Measurements from ENCODE around the gene FEM1A. TPM values are rescaled to one million over a fixed set of nuclear protein-coding genes. Genes with fewer than 3 reads are reported as not detected.

Gene FEM1A
- total and polyA plus RNA-seq, 2 of the 13 experiments (the other 11 are each of a cell fraction or from before 2014, with no cell fraction given), result 3.2 to 10.8 TPM

- TF ChIP-seq ZNF441 (CRISPR knock-in tag; IDR thresholded peaks at IDR 0.05; ENCODE audit: borderline replicate concordance), result peak; percentile 44; the same call in 1 of the 2 replicates
- 0 out of 2 replicates have a peak, but pooled peaks have one; percentile 60 for TF ChIP-seq KDM2A (CRISPR knock-in tag; IDR thresholded peaks at IDR 0.05; ENCODE audit: borderline replicate concordance, low read depth)
- peak; percentile 96 for TF ChIP-seq CTCF (CRISPR knock-in tag; IDR thresholded peaks at IDR 0.05)
- peak; percentile 69; the same call in 1 of the 2 replicates for TF ChIP-seq ATF7-NPFF (CRISPR knock-in tag; IDR thresholded peaks at IDR 0.05; ENCODE audit: low read depth)
- peak; percentile 1 for TF ChIP-seq SKI (IDR thresholded peaks at IDR 0.05; ENCODE audit: partially characterized antibody)
- no peak for TF ChIP-seq ZNF879 (CRISPR knock-in tag; IDR thresholded peaks at IDR 0.05)
- TF ChIP-seq NFYC (CRISPR knock-in tag; IDR thresholded peaks at IDR 0.05), result peak; percentile 87
- TF ChIP-seq, protein P1, sequence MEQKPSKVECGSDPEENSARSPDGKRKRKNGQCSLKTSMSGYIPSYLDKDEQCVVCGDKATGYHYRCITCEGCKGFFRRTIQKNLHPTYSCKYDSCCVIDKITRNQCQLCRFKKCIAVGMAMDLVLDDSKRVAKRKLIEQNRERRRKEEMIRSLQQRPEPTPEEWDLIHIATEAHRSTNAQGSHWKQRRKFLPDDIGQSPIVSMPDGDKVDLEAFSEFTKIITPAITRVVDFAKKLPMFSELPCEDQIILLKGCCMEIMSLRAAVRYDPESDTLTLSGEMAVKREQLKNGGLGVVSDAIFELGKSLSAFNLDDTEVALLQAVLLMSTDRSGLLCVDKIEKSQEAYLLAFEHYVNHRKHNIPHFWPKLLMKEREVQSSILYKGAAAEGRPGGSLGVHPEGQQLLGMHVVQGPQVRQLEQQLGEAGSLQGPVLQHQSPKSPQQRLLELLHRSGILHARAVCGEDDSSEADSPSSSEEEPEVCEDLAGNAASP (CRISPR knock-in tag; IDR thresholded peaks at IDR 0.05; ENCODE audit: borderline replicate concordance), result no peak
- TF ChIP-seq ZBTB3 (CRISPR knock-in tag; IDR thresholded peaks at IDR 0.05; ENCODE audit: borderline replicate concordance, low read depth), result 0 out of 2 replicates have a peak, but pooled peaks have one; percentile 30
- peak; percentile 16; the same call in 1 of the 2 replicates for TF ChIP-seq TFE3 (CRISPR knock-in tag; IDR thresholded peaks at IDR 0.05)
- TF ChIP-seq HOXA3 (CRISPR knock-in tag; IDR thresholded peaks at IDR 0.05), result peak; percentile 100
- peak; percentile 45; the same call in 1 of the 2 replicates for TF ChIP-seq HNF4G (IDR thresholded peaks at IDR 0.05; ENCODE audit: borderline replicate concordance, low read depth, low read length)
- TF ChIP-seq HNF4G (CRISPR knock-in tag; IDR thresholded peaks at IDR 0.05; ENCODE audit: borderline replicate concordance, low read depth), result no peak
- TF ChIP-seq SRF (IDR thresholded peaks at IDR 0.05; ENCODE audit: low read depth, low read length), result peak; percentile 31
- TF ChIP-seq ZZZ3 (CRISPR knock-in tag; IDR thresholded peaks at IDR 0.05; ENCODE audit: borderline replicate concordance), result peak; percentile 81; the same call in 1 of the 2 replicates
- TF ChIP-seq ZNF609 (CRISPR knock-in tag; IDR thresholded peaks at IDR 0.05; ENCODE audit: borderline replicate concordance), result no peak
- TF ChIP-seq NFYB (CRISPR knock-in tag; IDR thresholded peaks at IDR 0.05), result peak; percentile 87
- no peak for TF ChIP-seq SOX6 (IDR thresholded peaks at IDR 0.05)
- peak; percentile 65 for TF ChIP-seq SOX6 (CRISPR knock-in tag; IDR thresholded peaks at IDR 0.05)
Observed at GRCh38 chr19:4791183-4792018, at the start of gene FEM1A (continued).
